Measurements from ENCODE around the gene NR5A1.

DNA sequence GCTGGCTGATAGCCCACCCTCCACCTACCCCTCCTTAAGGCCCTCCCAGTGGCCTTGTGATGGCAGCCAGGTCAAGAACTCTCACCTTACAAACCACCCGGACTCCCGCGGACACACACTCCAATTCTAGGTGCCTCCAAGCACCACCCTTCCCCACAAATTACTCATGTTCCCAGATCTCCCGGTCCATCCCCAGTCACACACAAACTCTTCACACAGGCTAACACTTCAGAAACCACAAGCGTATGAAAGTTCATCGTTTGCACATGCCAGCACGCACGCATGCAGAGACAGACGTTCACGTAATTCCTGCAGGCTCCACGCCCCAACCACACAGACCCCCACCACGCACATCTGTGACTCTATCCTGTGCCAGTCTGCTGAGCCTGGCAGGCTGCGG is 18.0 kb downstream of the NR5A1 start:
- TF ChIP-seq, protein P1, sequence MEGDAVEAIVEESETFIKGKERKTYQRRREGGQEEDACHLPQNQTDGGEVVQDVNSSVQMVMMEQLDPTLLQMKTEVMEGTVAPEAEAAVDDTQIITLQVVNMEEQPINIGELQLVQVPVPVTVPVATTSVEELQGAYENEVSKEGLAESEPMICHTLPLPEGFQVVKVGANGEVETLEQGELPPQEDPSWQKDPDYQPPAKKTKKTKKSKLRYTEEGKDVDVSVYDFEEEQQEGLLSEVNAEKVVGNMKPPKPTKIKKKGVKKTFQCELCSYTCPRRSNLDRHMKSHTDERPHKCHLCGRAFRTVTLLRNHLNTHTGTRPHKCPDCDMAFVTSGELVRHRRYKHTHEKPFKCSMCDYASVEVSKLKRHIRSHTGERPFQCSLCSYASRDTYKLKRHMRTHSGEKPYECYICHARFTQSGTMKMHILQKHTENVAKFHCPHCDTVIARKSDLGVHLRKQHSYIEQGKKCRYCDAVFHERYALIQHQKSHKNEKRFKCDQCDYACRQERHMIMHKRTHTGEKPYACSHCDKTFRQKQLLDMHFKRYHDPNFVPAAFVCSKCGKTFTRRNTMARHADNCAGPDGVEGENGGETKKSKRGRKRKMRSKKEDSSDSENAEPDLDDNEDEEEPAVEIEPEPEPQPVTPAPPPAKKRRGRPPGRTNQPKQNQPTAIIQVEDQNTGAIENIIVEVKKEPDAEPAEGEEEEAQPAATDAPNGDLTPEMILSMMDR (IDR thresholded peaks at IDR 0.05; ENCODE audit: low read depth, low read length, poor library complexity, severe bottlenecking), result no peak
- TF ChIP-seq EZH2phosphoT487 (IDR thresholded peaks at IDR 0.05; ENCODE audit: borderline replicate concordance, low read length), result no peak

All from DOHH2 (cell line).